Dendritic cell treated with granulocyte-macrophage colony-stimulating factor and Interleukin-4, amounts not matched to agents 40 ng/mL and 50 ng/mL, for 4 days (primary cell): Measurements from ENCODE around the gene TSPEAR.

ENCODE experiments used
- H3K27ac Mint-ChIP-seq: one replicate; pipeline ENCODE4 v1.8.0; 2022; ENCODE audit warnings: mild to moderate bottlenecking, mixed read lengths
- H3K27me3 Mint-ChIP-seq: one replicate; pipeline ENCODE4 v1.8.0; 2022; ENCODE audit warnings: mild to moderate bottlenecking, mixed read lengths
- H3K36me3 Mint-ChIP-seq: one replicate; pipeline ENCODE4 v1.8.0; 2022; ENCODE audit warnings: low read depth, mixed read lengths
- H3K4me1 Mint-ChIP-seq: one replicate; pipeline ENCODE4 v1.8.0; 2022; ENCODE audit warnings: low read depth, mixed read lengths
- H3K4me3 Mint-ChIP-seq: one replicate; pipeline ENCODE4 v1.8.0; 2022; ENCODE audit warnings: mild to moderate bottlenecking, moderate library complexity, mixed read lengths
- H3K9me3 Mint-ChIP-seq: one replicate; pipeline ENCODE4 v1.8.0; 2022; ENCODE audit warnings: mixed read lengths
- intact Hi-C: fragments of 100-400 bp; cut with micrococcal nuclease; formaldehyde crosslinking; loops from one replicate; pipeline ENCODE4 v1.15.0; 2022

Gene TSPEAR

GRCh38 chr21:44750675-44751025 lies 39.3 kb upstream of the TSPEAR start:
- H3K9me3 Mint-ChIP-seq = no peaks in the 10 kb centered on the region
- intact Hi-C loops = no loop called here
- H3K27me3 Mint-ChIP-seq = peaks cover 35% of the 10 kb centered on the region
- H3K4me1 Mint-ChIP-seq = peaks cover 13% of the 10 kb centered on the region
- no peak overlapping the region for H3K4me3 Mint-ChIP-seq
- H3K36me3 Mint-ChIP-seq = no peaks in the 10 kb centered on the region
- H3K27ac Mint-ChIP-seq = no peak overlapping the region

GRCh38 chr21:44749759-44750674 lies 38.6 kb upstream of the TSPEAR start:
- intact Hi-C loops = no loop called here
- H3K4me1 Mint-ChIP-seq = peaks cover 13% of the 10 kb centered on the region
- peaks cover 35% of the 10 kb centered on the region for H3K27me3 Mint-ChIP-seq
- no peaks in the 10 kb centered on the region for H3K36me3 Mint-ChIP-seq
- no peak overlapping the region for H3K4me3 Mint-ChIP-seq
- H3K27ac Mint-ChIP-seq = no peak overlapping the region
- no peaks in the 10 kb centered on the region for H3K9me3 Mint-ChIP-seq

- intact Hi-C loops = no loop called here
- H3K36me3 Mint-ChIP-seq = no peaks in the 10 kb centered on the region
- no peaks in the 10 kb centered on the region for H3K9me3 Mint-ChIP-seq
- no peak overlapping the region for H3K4me3 Mint-ChIP-seq
- H3K27me3 Mint-ChIP-seq = peaks cover 35% of the 10 kb centered on the region
- no peak overlapping the region for H3K27ac Mint-ChIP-seq
- peaks cover 13% of the 10 kb centered on the region for H3K4me1 Mint-ChIP-seq
These were observed 37.9 kb upstream of the TSPEAR start for GRCh38 chr21:44749116-44749758.

GRCh38 chr21:44748621-44749020 lies 37.2 kb upstream of the TSPEAR start:
- H3K36me3 Mint-ChIP-seq = no peaks in the 10 kb centered on the region

DNA sequence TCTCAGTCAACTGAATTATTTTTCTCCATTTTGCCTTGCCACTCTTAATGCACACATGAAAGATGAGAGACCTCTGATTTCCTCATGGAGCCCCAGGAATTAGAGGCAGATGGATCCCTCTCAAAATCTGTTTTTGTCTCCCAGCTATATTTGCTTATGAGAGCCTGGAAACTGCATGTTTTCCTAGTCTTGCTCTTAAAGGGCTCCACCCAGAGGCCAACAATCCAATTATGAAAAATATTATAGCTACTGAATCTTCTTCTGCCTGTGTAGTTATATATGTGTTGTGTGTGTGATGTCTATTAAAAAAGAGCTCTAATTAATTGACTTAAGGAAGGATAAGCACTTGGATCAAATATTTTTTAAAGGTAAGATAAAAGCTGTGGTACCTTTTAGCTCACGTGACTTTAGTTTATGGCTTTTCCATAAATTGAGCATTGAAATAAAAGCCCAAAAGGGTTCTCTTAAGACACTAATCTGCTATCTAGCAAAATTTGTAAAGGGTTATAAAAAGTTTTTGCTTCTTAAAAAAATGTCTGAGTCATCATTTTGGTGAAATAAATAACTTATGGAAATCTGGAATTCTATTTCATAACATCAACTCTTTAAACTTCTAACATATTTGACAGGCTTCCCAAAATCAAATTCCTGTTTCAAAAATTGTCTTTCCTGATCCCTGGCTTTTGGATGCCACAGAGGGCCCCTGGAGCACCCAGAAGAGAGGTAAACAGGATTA lies 31.2 kb upstream of the TSPEAR start:
- H3K36me3 Mint-ChIP-seq = no peaks in the 10 kb centered on the region
- no peaks in the 10 kb centered on the region for H3K4me1 Mint-ChIP-seq
- peaks cover 26% of the 10 kb centered on the region for H3K9me3 Mint-ChIP-seq
- intact Hi-C loops = no loop called here
- no peak overlapping the region for H3K4me3 Mint-ChIP-seq
- peaks cover 15% of the 10 kb centered on the region for H3K27me3 Mint-ChIP-seq
- no peak overlapping the region for H3K27ac Mint-ChIP-seq

More at GRCh38 chr21:44748621-44749020, 37.2 kb upstream of the TSPEAR start:
- peaks cover 35% of the 10 kb centered on the region for H3K27me3 Mint-ChIP-seq
- intact Hi-C loops = no loop called here
- H3K4me3 Mint-ChIP-seq = no peak overlapping the region
- H3K27ac Mint-ChIP-seq = no peak overlapping the region
- H3K9me3 Mint-ChIP-seq = no peaks in the 10 kb centered on the region
- peaks cover 13% of the 10 kb centered on the region for H3K4me1 Mint-ChIP-seq

GRCh38 chr21:44741921-44742320 lies 30.5 kb upstream of the TSPEAR start:
- H3K27me3 Mint-ChIP-seq = peaks cover 14% of the 10 kb centered on the region
- H3K4me1 Mint-ChIP-seq = no peaks in the 10 kb centered on the region
- H3K4me3 Mint-ChIP-seq = no peak overlapping the region
- peaks cover 33% of the 10 kb centered on the region for H3K9me3 Mint-ChIP-seq
- H3K27ac Mint-ChIP-seq = no peak overlapping the region
- intact Hi-C loops = no loop called here
- no peaks in the 10 kb centered on the region for H3K36me3 Mint-ChIP-seq

GRCh38 chr21:44740742-44741141 lies 29.4 kb upstream of the TSPEAR start:
- Mint-ChIP-seq H3K4me1 (no peaks in the 10 kb centered on the region), H3K4me3 (no peak overlapping the region), H3K27ac (no peak overlapping the region), H3K36me3 (no peaks in the 10 kb centered on the region), H3K9me3 (peaks cover 45% of the 10 kb centered on the region), H3K27me3 (peaks cover 12% of the 10 kb centered on the region)
- intact Hi-C loops = no loop called here

DNA sequence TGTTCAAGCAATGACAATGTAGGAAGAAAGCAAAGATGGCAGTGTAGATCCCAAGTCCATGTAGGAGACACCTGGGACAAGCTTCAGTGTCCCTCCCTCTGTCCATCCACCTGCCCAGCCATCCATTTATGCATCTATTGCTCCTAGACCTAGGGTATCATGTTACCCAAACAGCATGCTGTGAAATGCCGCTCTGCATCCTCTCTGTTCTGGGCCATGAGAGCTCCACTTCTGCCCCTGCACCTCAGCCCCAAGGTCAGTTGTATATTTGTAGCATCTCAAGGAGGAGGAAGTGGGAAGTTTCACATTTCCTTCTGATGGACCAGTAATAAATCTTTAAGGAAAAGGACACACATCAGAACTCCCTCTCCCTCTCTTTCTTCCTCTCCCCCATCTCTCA lies 27.9 kb upstream of the TSPEAR start:
- Mint-ChIP-seq H3K4me3 (no peak overlapping the region), H3K4me1 (no peaks in the 10 kb centered on the region), H3K27ac (no peak overlapping the region), H3K36me3 (no peaks in the 10 kb centered on the region), H3K9me3 (peaks cover 55% of the 10 kb centered on the region), H3K27me3 (peaks cover 12% of the 10 kb centered on the region)
- intact Hi-C loops = no loop called here

- no peaks in the 10 kb centered on the region for H3K4me1 Mint-ChIP-seq
- intact Hi-C loops = no loop called here
- H3K36me3 Mint-ChIP-seq = no peaks in the 10 kb centered on the region
These were observed 27.2 kb upstream of the TSPEAR start for GRCh38 chr21:44738621-44739020.

DNA sequence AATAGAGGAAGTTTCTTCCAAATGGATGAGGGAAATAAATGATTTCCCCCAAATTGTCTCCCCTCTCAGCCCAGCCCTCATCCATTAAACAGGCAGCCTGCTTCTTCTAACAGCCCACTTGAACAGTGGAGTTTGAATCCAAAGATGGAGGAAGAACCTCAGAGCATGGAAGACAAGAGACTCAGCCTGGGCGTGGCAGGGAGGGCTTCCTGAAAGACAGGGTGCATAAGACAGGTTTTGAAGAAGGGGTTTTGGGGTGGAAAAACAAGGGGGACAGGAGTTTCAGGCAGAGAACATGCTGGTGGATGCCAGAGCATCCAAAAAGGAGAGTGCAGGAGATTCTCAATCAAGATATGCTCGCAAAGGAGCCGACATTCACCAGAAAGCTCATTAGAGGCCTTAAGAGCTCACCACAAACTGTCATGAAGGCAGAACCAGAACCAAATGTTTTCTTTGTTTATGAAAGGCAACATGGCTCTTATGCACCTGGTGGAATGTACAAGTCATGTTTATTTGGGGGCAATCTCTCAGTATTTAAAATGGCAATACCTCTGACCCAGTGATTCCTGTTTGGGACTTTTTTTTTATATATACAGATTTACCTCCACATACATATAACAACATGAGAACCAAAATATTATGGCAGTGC lies 26.5 kb upstream of the TSPEAR start:
- Mint-ChIP-seq H3K27ac (no peak overlapping the region), H3K9me3 (peaks cover 55% of the 10 kb centered on the region), H3K36me3 (no peaks in the 10 kb centered on the region), H3K4me1 (no peaks in the 10 kb centered on the region), H3K27me3 (peaks cover 14% of the 10 kb centered on the region), H3K4me3 (no peak overlapping the region)
- intact Hi-C loops = no loop called here

More at GRCh38 chr21:44738621-44739020, 27.2 kb upstream of the TSPEAR start:
- peaks cover 55% of the 10 kb centered on the region for H3K9me3 Mint-ChIP-seq
- H3K27ac Mint-ChIP-seq = no peak overlapping the region
- no peak overlapping the region for H3K4me3 Mint-ChIP-seq
- H3K27me3 Mint-ChIP-seq = peaks cover 12% of the 10 kb centered on the region

- Mint-ChIP-seq H3K36me3 (no peaks in the 10 kb centered on the region), H3K27me3 (peaks cover 21% of the 10 kb centered on the region), H3K9me3 (peaks cover 52% of the 10 kb centered on the region), H3K4me1 (no peaks in the 10 kb centered on the region), H3K4me3 (no peak overlapping the region), H3K27ac (no peak overlapping the region)
- intact Hi-C loops = no loop called here
These were observed 25.1 kb upstream of the TSPEAR start for GRCh38 chr21:44736291-44737004.

DNA sequence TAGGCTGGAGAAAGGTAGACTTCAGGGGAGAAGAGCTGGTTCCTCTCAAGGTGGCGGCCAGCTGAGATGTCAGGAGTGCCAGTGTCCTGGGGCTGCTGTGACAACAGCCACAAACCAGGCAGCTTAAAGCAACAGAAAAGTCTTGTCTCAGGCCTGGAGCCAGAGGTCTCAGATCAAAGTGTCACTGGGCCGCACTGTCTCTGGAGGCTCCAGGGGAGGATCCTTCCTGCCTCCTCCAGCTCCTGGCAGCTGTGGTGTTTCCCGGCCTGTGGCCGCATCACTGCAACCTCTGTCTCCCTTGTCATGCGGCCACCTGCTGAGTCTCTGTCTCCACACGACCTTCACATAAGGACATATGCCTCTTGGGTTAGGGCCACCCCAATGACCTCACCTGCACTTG lies 24.4 kb upstream of the TSPEAR start:
- peaks cover 22% of the 10 kb centered on the region for H3K27me3 Mint-ChIP-seq
- H3K4me3 Mint-ChIP-seq = no peak overlapping the region
- no peaks in the 10 kb centered on the region for H3K36me3 Mint-ChIP-seq
- H3K9me3 Mint-ChIP-seq = peaks cover 47% of the 10 kb centered on the region
- no peak overlapping the region for H3K27ac Mint-ChIP-seq
- no peaks in the 10 kb centered on the region for H3K4me1 Mint-ChIP-seq
- intact Hi-C loops = no loop called here

DNA sequence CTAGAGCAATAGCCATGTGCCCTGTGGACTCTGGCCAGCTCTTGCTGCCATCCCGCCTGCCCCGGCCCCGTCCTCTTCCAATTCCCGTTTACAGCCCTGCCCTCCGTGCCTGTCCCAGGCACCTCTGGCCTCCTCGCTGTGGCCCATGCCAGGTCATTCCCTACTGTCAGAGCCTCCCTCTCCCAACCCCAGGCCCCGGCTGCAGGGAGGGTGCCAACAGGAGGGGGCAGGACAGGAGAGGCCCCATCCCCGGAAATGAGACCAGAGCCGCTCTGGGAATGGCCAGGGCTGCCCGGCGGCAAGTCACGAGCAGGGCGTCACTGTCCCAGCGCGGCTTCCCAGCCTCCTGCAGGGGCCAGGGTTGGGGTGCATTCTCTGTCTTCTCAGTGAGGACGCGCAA lies 23.5 kb upstream of the TSPEAR start:
- no peaks in the 10 kb centered on the region for H3K4me1 Mint-ChIP-seq
- intact Hi-C loops = no loop called here

More for the DNA sequence above, 23.5 kb upstream of the TSPEAR start:
- Mint-ChIP-seq H3K27ac (no peak overlapping the region), H3K27me3 (peaks cover 17% of the 10 kb centered on the region), H3K4me3 (no peak overlapping the region), H3K36me3 (no peaks in the 10 kb centered on the region), H3K9me3 (peaks cover 47% of the 10 kb centered on the region)
